Measurements from ENCODE around the gene TMEM9B.

The TMEM9B gene

DNA sequence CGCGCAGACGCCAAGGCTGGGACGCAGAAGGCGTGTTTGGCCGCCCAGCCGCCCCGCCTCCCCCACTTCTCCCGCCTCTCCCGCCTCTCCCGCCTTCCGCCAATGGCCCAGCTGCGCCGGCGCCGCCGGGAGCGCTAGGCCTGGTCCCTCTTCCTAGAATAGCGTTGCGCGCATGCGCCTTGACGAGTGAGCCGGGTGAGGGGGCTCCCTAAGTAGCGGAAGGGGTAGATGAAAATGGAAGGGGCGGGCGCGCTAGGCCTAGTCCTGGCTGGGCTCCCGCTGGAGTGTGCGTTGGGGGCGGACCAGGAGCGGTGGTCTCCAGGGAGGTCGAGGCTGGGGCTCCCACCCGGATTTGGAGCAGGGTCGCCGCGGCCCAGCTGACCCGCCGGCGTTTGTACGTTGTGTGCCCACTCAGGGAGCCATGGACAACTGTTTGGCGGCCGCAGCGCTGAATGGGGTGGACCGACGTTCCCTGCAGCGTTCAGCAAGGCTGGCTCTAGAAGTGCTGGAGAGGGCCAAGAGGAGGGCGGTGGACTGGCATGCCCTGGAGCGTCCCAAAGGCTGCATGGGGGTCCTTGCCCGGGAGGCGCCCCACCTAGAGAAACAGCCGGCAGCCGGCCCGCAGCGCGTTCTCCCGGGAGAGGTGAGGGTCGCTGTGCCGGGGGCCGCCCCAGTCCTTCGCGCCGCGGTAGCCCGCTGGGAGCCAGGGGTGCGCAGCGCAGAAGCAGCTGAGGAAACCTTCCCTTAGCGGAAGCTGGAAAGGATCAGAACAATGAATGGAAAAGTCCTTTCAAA, 53.0 kb downstream of the TMEM9B start, which contains the start of gene AKIP1:
Gene AKIP1 (plus strand): TSS at position 161 of the 795 bp plus-strand sequence. CDS start 261 bp downstream, at position 422.
- TF ChIP-seq, protein P1, sequence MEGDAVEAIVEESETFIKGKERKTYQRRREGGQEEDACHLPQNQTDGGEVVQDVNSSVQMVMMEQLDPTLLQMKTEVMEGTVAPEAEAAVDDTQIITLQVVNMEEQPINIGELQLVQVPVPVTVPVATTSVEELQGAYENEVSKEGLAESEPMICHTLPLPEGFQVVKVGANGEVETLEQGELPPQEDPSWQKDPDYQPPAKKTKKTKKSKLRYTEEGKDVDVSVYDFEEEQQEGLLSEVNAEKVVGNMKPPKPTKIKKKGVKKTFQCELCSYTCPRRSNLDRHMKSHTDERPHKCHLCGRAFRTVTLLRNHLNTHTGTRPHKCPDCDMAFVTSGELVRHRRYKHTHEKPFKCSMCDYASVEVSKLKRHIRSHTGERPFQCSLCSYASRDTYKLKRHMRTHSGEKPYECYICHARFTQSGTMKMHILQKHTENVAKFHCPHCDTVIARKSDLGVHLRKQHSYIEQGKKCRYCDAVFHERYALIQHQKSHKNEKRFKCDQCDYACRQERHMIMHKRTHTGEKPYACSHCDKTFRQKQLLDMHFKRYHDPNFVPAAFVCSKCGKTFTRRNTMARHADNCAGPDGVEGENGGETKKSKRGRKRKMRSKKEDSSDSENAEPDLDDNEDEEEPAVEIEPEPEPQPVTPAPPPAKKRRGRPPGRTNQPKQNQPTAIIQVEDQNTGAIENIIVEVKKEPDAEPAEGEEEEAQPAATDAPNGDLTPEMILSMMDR (IDR thresholded peaks at IDR 0.05; ENCODE audit: low read depth, low read length), result no peak
- peak within 1 kb of the TSS; percentile 80 for H3K4me3 ChIP-seq (ENCODE audit: low read depth, low read length)

DNA sequence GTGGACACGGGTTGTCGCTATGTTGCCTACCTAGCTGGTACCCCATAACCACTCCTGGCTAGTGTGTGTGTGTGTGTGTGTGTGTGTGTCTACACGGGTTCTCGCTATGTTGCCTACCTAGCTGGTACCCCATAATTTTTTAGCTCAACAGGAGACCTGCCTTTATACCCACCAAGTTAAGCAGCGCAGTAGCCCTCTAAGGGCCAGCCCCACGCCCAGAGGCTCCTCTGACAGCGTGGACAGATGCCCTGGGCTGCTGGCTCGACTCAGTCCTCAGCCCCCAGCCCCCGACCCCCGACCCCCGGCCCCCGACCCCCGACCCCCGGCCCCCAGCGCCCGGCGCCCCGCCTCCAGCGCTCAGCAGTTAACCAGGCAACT, 53.6 kb downstream of the TMEM9B start:
- H3K4me3 ChIP-seq (ENCODE audit: low read depth, low read length), result peak overlapping the region; percentile 58
- TF ChIP-seq, protein P1 (IDR thresholded peaks at IDR 0.05; ENCODE audit: low read depth, low read length), result no peak

DNA sequence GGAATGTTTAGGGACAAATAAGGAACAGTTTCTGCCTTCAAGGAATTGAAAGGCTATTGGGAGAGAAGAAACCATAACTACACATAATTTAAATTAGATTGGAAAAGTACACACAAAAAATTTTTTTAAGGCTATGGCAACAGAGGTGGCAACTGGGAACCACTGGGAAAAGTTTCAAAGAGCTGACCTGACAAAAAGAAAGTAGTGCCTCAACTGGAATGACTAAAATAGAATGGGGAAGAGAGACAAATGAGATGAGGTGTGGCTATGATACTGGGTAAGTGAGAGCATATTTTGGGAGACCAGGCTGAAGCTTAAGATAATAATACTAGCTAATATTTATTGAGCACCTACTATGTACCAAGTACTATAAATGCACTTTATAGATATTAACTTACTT, 56.1 kb downstream of the TMEM9B start:
- TF ChIP-seq, protein P1 (IDR thresholded peaks at IDR 0.05; ENCODE audit: low read depth, low read length), result no peak
- H3K4me3 ChIP-seq (ENCODE audit: low read depth, low read length), result no peak overlapping the region

DNA sequence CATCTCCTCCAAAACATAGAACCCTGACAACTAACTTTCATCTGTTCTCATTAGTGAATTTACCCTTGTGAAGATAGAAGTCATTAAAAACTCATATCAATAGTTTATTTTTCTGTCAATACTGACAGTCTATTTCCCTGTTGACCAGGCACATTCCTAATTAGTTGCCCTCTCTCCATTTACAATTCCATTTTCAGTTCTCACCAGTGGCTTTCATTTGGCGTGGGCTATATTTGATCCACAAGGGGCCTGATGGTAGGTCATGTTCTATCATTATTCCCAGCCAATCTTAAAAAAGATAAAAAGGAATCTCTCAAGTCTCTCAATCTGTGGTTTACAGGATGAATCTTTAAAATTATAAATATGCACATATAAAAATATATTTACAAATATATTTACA, 57.1 kb downstream of the TMEM9B start:
- TF ChIP-seq, protein P1 (IDR thresholded peaks at IDR 0.05; ENCODE audit: low read depth, low read length), result no peak
- H3K4me3 ChIP-seq (ENCODE audit: low read depth, low read length), result no peak overlapping the region

DNA sequence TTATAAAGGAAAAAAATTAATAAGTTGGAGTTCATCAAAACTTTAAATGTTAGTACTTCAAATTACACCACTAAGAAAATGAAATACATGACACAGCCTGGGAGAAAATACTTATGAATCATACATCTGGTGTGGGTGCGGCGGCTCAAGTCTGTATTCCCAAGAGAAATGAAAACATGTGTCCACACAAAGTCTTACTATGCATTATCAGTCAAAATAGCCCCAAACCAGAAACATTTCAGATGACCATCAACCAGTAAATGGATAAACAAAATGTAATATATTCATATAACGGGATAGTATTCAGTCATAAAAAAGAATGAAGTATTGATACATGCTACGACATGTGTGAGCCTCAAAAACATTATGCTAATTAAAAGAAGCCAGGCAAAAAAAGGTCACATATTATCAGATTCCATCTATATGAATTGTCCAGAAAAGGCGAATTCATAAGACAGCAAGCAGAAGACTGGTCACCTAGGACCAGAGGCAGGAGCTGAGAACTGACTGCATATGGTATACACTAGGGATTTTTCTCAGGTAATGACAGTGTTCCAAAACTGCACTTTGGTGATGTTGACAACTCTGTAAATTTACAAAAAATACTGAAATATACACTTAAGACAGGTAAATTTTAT, 58.6 kb downstream of the TMEM9B start:
- H3K4me3 ChIP-seq (ENCODE audit: low read depth, low read length), result no peak overlapping the region
- TF ChIP-seq, protein P1 (IDR thresholded peaks at IDR 0.05; ENCODE audit: low read depth, low read length), result no peak

DNA sequence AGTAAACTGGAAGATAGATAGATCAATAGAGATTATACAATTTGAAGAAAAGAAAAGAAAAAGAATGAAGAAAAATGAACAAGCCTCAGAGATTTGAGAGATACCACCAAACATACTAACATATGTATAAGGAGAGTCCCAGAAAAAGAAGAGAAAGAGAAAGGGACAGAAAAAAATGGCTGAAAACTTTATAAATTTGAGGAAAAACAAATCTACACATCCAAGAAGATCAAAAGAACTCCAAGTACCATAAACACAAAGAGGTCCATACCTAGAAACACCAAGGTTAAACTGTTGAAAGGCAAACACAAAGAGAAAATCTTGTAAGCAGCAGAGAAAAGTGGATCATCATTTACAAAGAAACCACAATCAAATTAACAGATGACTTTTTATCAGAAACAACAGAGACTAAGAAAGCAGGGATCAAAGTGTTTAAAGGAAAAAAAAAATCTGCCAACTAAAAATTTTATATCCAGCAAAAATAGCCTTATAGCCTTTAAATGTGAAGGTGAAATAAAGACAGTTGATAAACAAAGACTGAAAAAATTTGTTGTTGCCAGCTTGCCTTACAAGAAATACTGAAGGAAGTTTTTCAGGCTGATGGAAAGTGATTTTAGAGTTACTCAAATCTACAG, 65.0 kb downstream of the TMEM9B start:
- no peak overlapping the region for H3K4me3 ChIP-seq (ENCODE audit: low read depth, low read length)
- TF ChIP-seq, protein P1 (IDR thresholded peaks at IDR 0.05; ENCODE audit: low read depth, low read length), result no peak

All from WI38 (cell line).